GM12874 (cell line): ENCODE measurements around the gene CCDC85A.

Experiments
- CTCF ChIP-seq: IDR thresholded peaks from 2 replicates; pipeline ENCODE4 v1.5.1; 2011; ENCODE audit warnings: low read depth, mild to moderate bottlenecking, control low read depth, low read length, moderate library complexity; ENCODE audit not compliant: insufficient read depth

CCDC85A gene

GRCh38 chr2:56263876-56264275, 80.1 kb downstream of the CCDC85A start:
- no peak for TF ChIP-seq CTCF

- TF ChIP-seq CTCF = no peak
Observed at GRCh38 chr2:56266761-56267414, 83.1 kb downstream of the CCDC85A start.

GRCh38 chr2:56267415-56267788, 83.6 kb downstream of the CCDC85A start:
- no peak for TF ChIP-seq CTCF

- TF ChIP-seq CTCF = no peak
Observed at GRCh38 chr2:56268856-56269255, 85.1 kb downstream of the CCDC85A start.

- TF ChIP-seq CTCF = no peak
Observed at GRCh38 chr2:56271275-56271674, 87.5 kb downstream of the CCDC85A start.

GRCh38 chr2:56285224-56285623, 101.4 kb downstream of the CCDC85A start:
- TF ChIP-seq CTCF = no peak

- TF ChIP-seq CTCF = no peak
Observed at GRCh38 chr2:56286936-56287335, 103.1 kb downstream of the CCDC85A start.

GRCh38 chr2:56287508-56287907, 103.7 kb downstream of the CCDC85A start:
- no peak for TF ChIP-seq CTCF
